AG04449 (cell line): Measurements from ENCODE around the gene C12orf57.

Experiments
- CTCF ChIA-PET: fragments of 350-600 bp; formaldehyde crosslinking; extraction: SDS; loops from one replicate; lab custom pipeline; 2021; ENCODE audit warnings: antibody characterized with exemption; lab: Yijun Ruan, JAX
- POLR2A ChIA-PET: fragments of 400-600, 350-600 bp; formaldehyde crosslinking; extraction: SDS; loops from one replicate; lab custom pipeline; 2020; ENCODE audit warnings: antibody characterized with exemption, inconsistent platforms; lab: Yijun Ruan, JAX
- DNase-seq: peaks from one replicate; pipeline ENCODE4 v3.0.0-alpha.2; 2010; ENCODE audit warnings: low read depth, low spot score
- H3K4me3 ChIP-seq: 2 replicates; pipeline ENCODE4 v1.5.1; 2011; ENCODE audit warnings: low read depth, mild to moderate bottlenecking, control low read depth, low read length
- CTCF ChIP-seq: IDR thresholded peaks from one replicate; pipeline ENCODE4 v1.5.1; 2011; ENCODE audit warnings: mild to moderate bottlenecking, moderate library complexity, low read length, control low read depth, inconsistent platforms; ENCODE audit not compliant: insufficient read depth; ENCODE audit errors: missing control alignments

Gene C12orf57

DNA sequence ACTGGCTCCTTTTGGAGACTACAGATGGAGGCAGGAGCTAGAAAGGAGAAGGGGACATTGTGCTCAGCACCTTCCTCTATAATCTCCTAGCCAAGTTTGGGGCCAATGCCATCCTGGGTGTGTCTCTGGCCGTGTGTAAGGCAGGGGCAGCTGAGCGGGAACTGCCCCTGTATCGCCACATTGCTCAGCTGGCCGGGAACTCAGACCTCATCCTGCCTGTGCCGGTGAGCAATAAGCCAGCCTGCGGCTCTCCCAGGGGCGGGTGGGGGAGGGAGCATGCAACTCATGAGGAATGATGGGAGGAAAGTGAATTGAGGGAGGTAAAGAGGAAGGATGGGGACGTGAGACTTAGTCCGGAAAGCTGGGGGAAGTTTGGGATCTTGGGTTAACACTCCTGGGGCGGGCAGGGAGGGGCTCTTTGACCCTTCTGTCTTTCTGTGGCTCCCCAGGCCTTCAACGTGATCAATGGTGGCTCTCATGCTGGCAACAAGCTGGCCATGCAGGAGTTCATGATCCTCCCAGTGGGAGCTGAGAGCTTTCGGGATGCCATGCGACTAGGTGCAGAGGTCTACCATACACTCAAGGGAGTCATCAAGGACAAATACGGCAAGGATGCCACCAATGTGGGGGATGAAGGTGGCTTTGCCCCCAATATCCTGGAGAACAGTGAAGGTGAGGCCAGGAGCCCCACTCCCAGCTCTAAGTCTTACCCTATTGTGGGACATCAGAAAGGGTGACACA lies 26.2 kb upstream of the C12orf57 start:
- H3K4me3 ChIP-seq: no peak overlapping the region
- POLR2A ChIA-PET: interaction anchor here (0.7 to 1.2 kb wide), 3 partner anchors 8 to 45 kb away, joined by 3 read pairs; partner anchors contain the start of genes C12orf57, RNU7-1 and SPSB2
- no peak for DNase-seq
- TF ChIP-seq CTCF: no peak
- CTCF ChIA-PET: interaction anchor here (0.7 to 8.2 kb wide), 7 partner anchors 8 to 200 kb away, joined by 3 to 98 read pairs (median 4); partner anchors contain the start of gene SPSB2

DNA sequence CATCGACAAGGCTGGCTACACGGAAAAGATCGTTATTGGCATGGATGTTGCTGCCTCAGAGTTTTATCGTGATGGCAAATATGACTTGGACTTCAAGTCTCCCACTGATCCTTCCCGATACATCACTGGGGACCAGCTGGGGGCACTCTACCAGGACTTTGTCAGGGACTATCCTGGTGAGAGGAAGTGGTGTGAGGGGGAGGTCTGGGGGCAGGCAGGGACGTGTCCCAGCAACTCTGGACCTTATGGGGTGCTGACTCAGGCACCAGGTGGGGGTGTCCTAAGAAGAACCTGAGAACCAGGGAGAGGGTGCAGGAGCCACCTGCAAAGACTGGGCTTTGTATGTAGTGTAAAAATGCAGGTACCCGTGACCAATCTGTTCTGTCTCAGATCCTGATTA lies 24.2 kb upstream of the C12orf57 start:
- no peak for DNase-seq
- ChIA-PET CTCF (interaction anchor here (0.7 to 1.5 kb wide), 6 partner anchors 12 to 48 kb away, joined by 3 to 4 read pairs (median 3); no protein-coding TSS in a partner anchor), POLR2A (interaction anchor here (1.0 kb wide), 1 partner anchor 24 kb away, joined by 3 read pairs; the partner anchor contains the start of genes C12orf57 and RNU7-1)
- no peak for TF ChIP-seq CTCF
- no peak overlapping the region for H3K4me3 ChIP-seq

DNA sequence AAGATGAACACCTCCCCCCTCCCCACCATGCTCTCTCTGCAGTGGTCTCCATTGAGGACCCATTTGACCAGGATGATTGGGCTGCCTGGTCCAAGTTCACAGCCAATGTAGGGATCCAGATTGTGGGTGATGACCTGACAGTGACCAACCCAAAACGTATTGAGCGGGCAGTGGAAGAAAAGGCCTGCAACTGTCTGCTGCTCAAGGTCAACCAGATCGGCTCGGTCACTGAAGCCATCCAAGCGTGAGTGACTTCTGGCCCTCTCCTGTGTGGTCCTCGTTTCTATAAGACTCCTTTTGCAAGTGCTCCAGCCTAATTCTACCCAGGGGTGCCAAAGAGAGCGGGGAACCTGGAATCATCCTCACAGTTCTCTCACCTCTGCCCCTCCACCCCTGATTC lies 22.3 kb upstream of the C12orf57 start:
- no peak overlapping the region for H3K4me3 ChIP-seq
- POLR2A ChIA-PET: no interaction called here
- CTCF ChIA-PET: interaction anchor here (0.9 to 9.0 kb wide), 10 partner anchors 10 to 192 kb away, joined by 3 to 164 read pairs (median 4); partner anchors contain the start of gene C1RL

GRCh38 chr12:6921996-6922946 lies 21.6 kb upstream of the C12orf57 start:
- ChIA-PET POLR2A (no interaction called here), CTCF (interaction anchor here (0.9 to 9.0 kb wide), 10 partner anchors 11 to 191 kb away, joined by 3 to 164 read pairs (median 4); partner anchors contain the start of gene C1RL)
- no peak for DNase-seq
- H3K4me3 ChIP-seq: no peak overlapping the region
- TF ChIP-seq CTCF: no peak

More for the DNA sequence above, 22.3 kb upstream of the C12orf57 start:
- DNase-seq: no peak
- TF ChIP-seq CTCF: no peak

- DNase-seq: no peak
- no peak overlapping the region; the same call in 1 of the 2 replicates for H3K4me3 ChIP-seq
- ChIA-PET POLR2A (interaction anchor here (4.6 kb wide), 1 partner anchor 21 kb away, joined by 46 read pairs; the partner anchor contains the start of genes C12orf57 and RNU7-1), CTCF (interaction anchor here (0.8 to 9.0 kb wide), 21 partner anchors 9 to 218 kb away, joined by 3 to 164 read pairs (median 6); partner anchors contain the start of genes C12orf57, C1RL, ENO2 and LRRC23)
- TF ChIP-seq CTCF: no peak
Measured at GRCh38 chr12:6923003-6923732, 20.7 kb upstream of the C12orf57 start.
